ENCODE results near the gene KAT5. TPM values are rescaled to one million over a fixed set of nuclear protein-coding genes. Genes with fewer than 3 reads are reported as not detected.
A peak's percentile ranks its signal among the peaks of the same experiment; 100 is the strongest.

KAT5 gene
- total and polyA plus RNA-seq, 2 of the 13 experiments (the other 11 are each of a cell fraction or from before 2014, with no cell fraction given): 35.2 to 48.3 TPM

- TF ChIP-seq ZNF792 (CRISPR knock-in tag; IDR thresholded peaks at IDR 0.05) (no peak), POGK (CRISPR knock-in tag; conservative IDR thresholded peaks at IDR 0.05) (no peak), RARG (CRISPR knock-in tag; IDR thresholded peaks at IDR 0.05; ENCODE audit: low read depth) (no peak), FOXK2 (IDR thresholded peaks at IDR 0.05) (no peak), HNF4A (CRISPR knock-in tag; IDR thresholded peaks at IDR 0.05) (no peak), MTA1 (CRISPR knock-in tag; IDR thresholded peaks at IDR 0.05; ENCODE audit: borderline replicate concordance) (0 out of 2 replicates have a peak, but pooled peaks have one; percentile 38), ZMAT3 (CRISPR knock-in tag; conservative IDR thresholded peaks at IDR 0.05) (no peak), TARDBP (CRISPR knock-in tag; IDR thresholded peaks at IDR 0.05) (peak; percentile 28; the same call in 1 of the 2 replicates), RBM39 (IDR thresholded peaks at IDR 0.05; ENCODE audit: low read depth, low read length, poor library complexity, severe bottlenecking) (peak; percentile 46), RFX5 (IDR thresholded peaks at IDR 0.05; ENCODE audit: low read depth, low read length) (0 out of 2 replicates have a peak, but pooled peaks have one; percentile 7), DRAP1 (CRISPR knock-in tag; IDR thresholded peaks at IDR 0.05) (peak; percentile 94), ZNF224 (CRISPR knock-in tag; IDR thresholded peaks at IDR 0.05) (peak; percentile 76; the same call in 1 of the 2 replicates), ZNF574 (CRISPR knock-in tag; IDR thresholded peaks at IDR 0.05) (peak; percentile 51; the same call in 1 of the 2 replicates), PRDM10 (CRISPR knock-in tag; IDR thresholded peaks at IDR 0.05; ENCODE audit: low read depth) (0 out of 2 replicates have a peak, but pooled peaks have one; percentile 62), BRF2 (CRISPR knock-in tag; IDR thresholded peaks at IDR 0.05) (no peak), ZNF75D (CRISPR knock-in tag; IDR thresholded peaks at IDR 0.05; ENCODE audit: borderline replicate concordance) (no peak), ZNF800 (CRISPR knock-in tag; IDR thresholded peaks at IDR 0.05) (no peak)
Measured at GRCh38 chr11:65744026-65744698, 32.1 kb downstream of the KAT5 start (continued).
